GM12864 (cell line): Measurements from ENCODE around the gene AGA.

Experiments used
- DNase-seq: peaks from one replicate; pipeline ENCODE4 v3.0.0-alpha.2; 2011; ENCODE audit warnings: low read depth
- H3K4me3 ChIP-seq: 2 replicates; pipeline ENCODE4 v1.5.1; 2011; ENCODE audit warnings: mild to moderate bottlenecking, low read depth, low read length, control low read depth
- CTCF ChIP-seq: IDR thresholded peaks from 2 replicates; pipeline ENCODE4 v1.5.1; 2011; ENCODE audit warnings: low read depth, mild to moderate bottlenecking, moderate library complexity, low read length, control low read depth, inconsistent platforms; ENCODE audit errors: missing control alignments

Gene AGA

GRCh38 chr4:177464026-177464425, 21.8 kb upstream of the AGA start:
- TF ChIP-seq CTCF, result no peak
- no peak for DNase-seq
- no peak overlapping the region for H3K4me3 ChIP-seq

GRCh38 chr4:177461606-177462005, 19.4 kb upstream of the AGA start:
- TF ChIP-seq CTCF, result no peak
- DNase-seq, result no peak
- no peak overlapping the region for H3K4me3 ChIP-seq

GRCh38 chr4:177460460-177460859, 18.2 kb upstream of the AGA start:
- H3K4me3 ChIP-seq, result no peak overlapping the region
- no peak for DNase-seq
- no peak for TF ChIP-seq CTCF

GRCh38 chr4:177455561-177455970, 13.3 kb upstream of the AGA start:
- no peak overlapping the region for H3K4me3 ChIP-seq
- no peak for TF ChIP-seq CTCF
- no peak for DNase-seq

GRCh38 chr4:177453116-177453515, 10.9 kb upstream of the AGA start:
- no peak for DNase-seq
- no peak overlapping the region for H3K4me3 ChIP-seq
- no peak for TF ChIP-seq CTCF

- no peak for TF ChIP-seq CTCF
- DNase-seq, result no peak
- no peak overlapping the region for H3K4me3 ChIP-seq
Observed at GRCh38 chr4:177451108-177451500, 8.9 kb upstream of the AGA start.

GRCh38 chr4:177450426-177451107, 8.3 kb upstream of the AGA start:
- no peak for TF ChIP-seq CTCF
- no peak overlapping the region for H3K4me3 ChIP-seq
- DNase-seq, result no peak
